HepG2 (cell line): ENCODE measurements around the gene DCDC1. TPM values are rescaled to one million over a fixed set of nuclear protein-coding genes. Genes with fewer than 3 reads are reported as not detected.
A peak's percentile ranks its signal among the peaks of the same experiment; 100 is the strongest.

Experiments used
- ATAC-seq: fragments of 200-7000 bp; cut with Tn5 transposase; 3 replicates; pipeline ENCODE4 v1.9.1; 2020; ENCODE audit warnings: mild to moderate bottlenecking, moderate library complexity
- BruUV-seq: library from RNA; stranded (reverse); fragments of 400-500 nt; replicated peaks from 2 replicates; lab custom pipeline; 2021; lab: Mats Ljungman, UMichigan
- CTCF ChIA-PET: fragments of 300-600 bp; formaldehyde crosslinking; extraction: SDS; loops from one replicate; lab custom pipeline; 2021; ENCODE audit warnings: low total read pairs, inconsistent platforms, low intra/inter-chr PET ratio; lab: Yijun Ruan, JAX
- POLR2A ChIA-PET: fragments of 350-600 bp; sonication (Branson Sonifier 250); formaldehyde crosslinking; loops from one replicate; lab custom pipeline; 2020; ENCODE audit warnings: antibody characterized with exemption, inconsistent platforms; lab: Yijun Ruan, JAX
- DNase-seq: peaks from one replicate; pipeline ENCODE4 v3.0.0-alpha.2; 2015; ENCODE audit warnings: low spot score
- FAIRE-seq: peaks from 3 replicates; lab custom pipeline; 2011; peaks lifted over from hg19 to GRCh38; lab: Jason Lieb, UNC
- H2AFZ ChIP-seq: one replicate; pipeline ENCODE4 v1.6.1; 2011; ENCODE audit warnings: low read length, inconsistent platforms
- H3K27ac ChIP-seq: fragments of 300-600 bp; 3 replicates; pipeline ENCODE4 v1.8.0; 2011; ENCODE audit warnings: mixed run types, mild to moderate bottlenecking, mixed read lengths, low read length, inconsistent platforms; ENCODE audit not compliant: insufficient read depth; ENCODE audit errors: extremely low read length
- H3K27me3 ChIP-seq, 2 experiments: fragments of 200-600 bp in 1 of 2; 2 replicates in 1 of 2; 3 replicates in 1 of 2; pipeline versions ENCODE4 v1.6.0 to v1.8.0; 2011; ENCODE audit warnings: low read length in 2 of 2, mild to moderate bottlenecking in 2 of 2, moderate library complexity in 2 of 2, inconsistent platforms in 1 of 2; ENCODE audit not compliant: insufficient read depth in 2 of 2, control insufficient read depth in 1 of 2
- H3K36me3 ChIP-seq, 2 experiments: fragments of 200-600 bp in 1 of 2; replicated peaks in 1 of 2; 2 replicates in 1 of 2; 3 replicates in 1 of 2; pipeline versions ENCODE4 v1.5.1 to v1.8.0; 2011; ENCODE audit warnings: low read length in 2 of 2, inconsistent platforms in 1 of 2; ENCODE audit not compliant: insufficient read depth in 2 of 2, control insufficient read depth in 1 of 2
- H3K4me1 ChIP-seq: 2 replicates; pipeline ENCODE4 v1.5.1; 2012; ENCODE audit warnings: low read length, inconsistent platforms; ENCODE audit not compliant: insufficient read depth
- H3K4me2 ChIP-seq: 2 replicates; pipeline ENCODE4 v1.6.0; 2011; ENCODE audit warnings: low read depth, low read length, inconsistent platforms
- H3K4me3 ChIP-seq, 3 experiments: fragments of 200-600 bp in 1 of 3; sonication (generic), shearing (Covaris generic) in 1 of 3; replicated peaks in 1 of 3; 2 replicates each; pipeline ENCODE4 v1.5.1; 2011 to 2016; ENCODE audit warnings: low read length in 3 of 3, inconsistent platforms in 2 of 3, low read depth in 2 of 3, mild to moderate bottlenecking in 2 of 3, control low read depth in 1 of 3, mixed read lengths in 1 of 3; ENCODE audit not compliant: insufficient read depth in 1 of 3
- H3K79me2 ChIP-seq: one replicate; pipeline ENCODE4 v1.6.1; 2011; ENCODE audit warnings: low read length, inconsistent platforms; ENCODE audit not compliant: insufficient read depth
- H3K9ac ChIP-seq: 2 replicates; pipeline ENCODE4 v1.6.0; 2011; ENCODE audit warnings: mild to moderate bottlenecking, low read depth, low read length, inconsistent platforms; ENCODE audit not compliant: insufficient read depth
- H3K9me3 ChIP-seq: 2 replicates; pipeline ENCODE4 v1.5.1; 2012; ENCODE audit warnings: mild to moderate bottlenecking, low read length
- H4K20me1 ChIP-seq: 2 replicates; pipeline ENCODE4 v1.6.0; 2011; ENCODE audit warnings: inconsistent platforms, mild to moderate bottlenecking, low read length, moderate library complexity; ENCODE audit not compliant: insufficient read depth
- CEBPB ChIP-seq: IDR thresholded peaks from 2 replicates; pipeline ENCODE4 v1.6.1; 2011; ENCODE audit warnings: low read depth, low read length, improper control_type of control experiment, borderline replicate concordance
- FOSL2 ChIP-seq: sonication (generic); formaldehyde crosslinking; IDR thresholded peaks from 2 replicates; pipeline ENCODE4 v1.4.0; 2020; ENCODE audit warnings: missing genetic modification reagents
- GABPA ChIP-seq, 2 experiments: IDR thresholded peaks; 2 replicates each; pipeline ENCODE4 v1.6.1; 2011 to 2016; ENCODE audit warnings: low read depth in 2 of 2, low read length in 1 of 2, missing biosample characterization in 1 of 2, missing genetic modification characterization in 1 of 2
- HNF4A ChIP-seq: sonication (generic); formaldehyde crosslinking; IDR thresholded peaks from 2 replicates; pipeline ENCODE4 v1.4.0; 2020; ENCODE audit warnings: missing genetic modification reagents
- MYC ChIP-seq: sonication (generic); formaldehyde crosslinking; IDR thresholded peaks from 2 replicates; pipeline ENCODE4 v1.9.0; 2021; ENCODE audit warnings: missing genetic modification reagents, borderline replicate concordance
- MZF1 ChIP-seq: sonication (generic); formaldehyde crosslinking; IDR thresholded peaks from 2 replicates; pipeline ENCODE4 v1.8.1; 2023; ENCODE audit warnings: mild to moderate bottlenecking, missing genetic modification reagents, borderline replicate concordance
- SMC3 ChIP-seq: IDR thresholded peaks from 2 replicates; pipeline ENCODE4 v1.6.1; 2011; ENCODE audit warnings: low read length, improper control_type of control experiment
- STAG1 ChIP-seq: sonication (generic); formaldehyde crosslinking; IDR thresholded peaks from 2 replicates; pipeline ENCODE4 v1.4.0; 2020; ENCODE audit warnings: missing genetic modification reagents
- TRAFD1 ChIP-seq: sonication (generic); formaldehyde crosslinking; IDR thresholded peaks from 2 replicates; pipeline ENCODE4 v1.5.1; 2020; ENCODE audit warnings: missing genetic modification reagents, mild to moderate bottlenecking, borderline replicate concordance
- ZNF644 ChIP-seq: IDR thresholded peaks from 2 replicates; pipeline ENCODE4 v1.6.1; 2016; ENCODE audit warnings: low read depth
- ZNF782 ChIP-seq: sonication (generic); formaldehyde crosslinking; IDR thresholded peaks from 2 replicates; pipeline ENCODE4 v1.4.0; 2020; ENCODE audit warnings: missing genetic modification reagents, mild to moderate bottlenecking, borderline replicate concordance
- WGBS: methylation state at CpG from one replicate; pipeline ENCODE4 v1.1.6; 2017; ENCODE audit warnings: low lambda C conversion rate; 5-methylcytosine and 5-hydroxymethylcytosine counted together
- in situ Hi-C: cut with HindIII; loops from 2 replicates; pipeline ENCODE4 v1.10.0; 2017; ENCODE audit warnings: low pct_unique_long_range_greater_than_20kb; ENCODE audit not compliant: extremely low pct_ligation_motif_present
- intact Hi-C: fragments of 100-400 bp; cut with micrococcal nuclease; formaldehyde crosslinking; loops from one replicate; pipeline ENCODE4 v1.10.0; 2022; ENCODE audit not compliant: unreplicated experiment
- polyA plus RNA-seq, 8 experiments: library from polyadenylated mRNA; depleted of rRNA in 3 of 8; stranded (reverse) in 7 of 8; unstranded in 1 of 8; fragments of >200 nt; fragmentation: Illumina TruSeq in 4 of 8; extraction: Trizol in 4 of 8; gene quantifications; 2 replicates each; pipeline versions ENCODE4 v1.2.1 to v1.2.3, GENCODE V29; 2011 to 2016; ENCODE audit warnings: low read depth in 4 of 8, missing spikeins in 1 of 8, mixed read lengths in 1 of 8; ENCODE audit not compliant: insufficient read depth in 1 of 8
- total RNA-seq, 5 experiments: library from RNA; depleted of rRNA; stranded (reverse); fragments of >200 nt; fragmentation: Illumina TruSeq; extraction: Trizol; gene quantifications; 2 replicates each; pipeline ENCODE4 v1.2.3, GENCODE V29; 2016; ENCODE audit warnings: low read depth in 1 of 5
- TF ChIP-seq, protein P1 (sequence below): sonication (generic); formaldehyde crosslinking; IDR thresholded peaks from 2 replicates; pipeline ENCODE4 v1.5.0; 2020; ENCODE audit warnings: missing genetic modification reagents, mild to moderate bottlenecking, borderline replicate concordance
- TF ChIP-seq, protein P2 (sequence below): sonication (generic); formaldehyde crosslinking; IDR thresholded peaks from 2 replicates; pipeline ENCODE4 v1.5.0; 2020; ENCODE audit warnings: mild to moderate bottlenecking, missing genetic modification reagents, moderate library complexity
- TF ChIP-seq, protein P3 (sequence below): sonication (generic); formaldehyde crosslinking; conservative IDR thresholded peaks from 2 replicates; pipeline ENCODE4 v1.5.0; 2020; ENCODE audit warnings: missing genetic modification reagents

DCDC1 gene
- total and polyA plus RNA-seq, 2 of the 13 experiments (the other 11 are each of a cell fraction or from before 2014, with no cell fraction given), result 0.12 to 0.27 TPM

DNA sequence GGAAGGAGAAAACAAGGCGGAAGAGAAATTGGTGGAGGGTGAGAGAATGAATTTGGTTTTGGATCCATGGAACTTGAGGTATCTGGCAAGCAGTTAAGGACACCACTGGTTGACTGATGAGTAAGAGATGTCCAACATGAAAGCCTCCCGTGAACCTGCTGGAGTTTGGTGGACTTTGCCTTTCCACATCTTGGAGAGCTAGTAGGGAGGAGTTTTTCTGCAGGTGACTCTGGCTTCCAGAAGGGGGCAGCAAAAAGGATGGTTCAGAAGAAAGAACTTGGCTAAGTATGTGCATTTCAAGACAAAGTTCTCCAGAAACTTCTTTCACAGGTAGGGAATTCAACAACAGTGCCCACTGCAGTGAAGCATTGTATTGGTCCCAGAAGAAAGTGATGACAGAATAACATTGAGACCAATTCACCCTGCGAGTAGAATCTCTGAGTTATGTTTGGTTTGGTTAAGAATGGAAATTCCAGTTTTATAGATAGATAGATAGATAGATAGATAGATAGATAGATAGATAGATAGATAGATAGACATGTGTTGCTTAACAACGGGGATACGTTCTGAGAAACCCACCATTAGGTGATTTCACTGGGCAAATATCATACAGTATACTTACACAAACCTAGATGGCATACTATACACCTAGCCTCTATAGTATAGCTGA is 28.5 kb downstream of the DCDC1 start:
- Histone ChIP-seq H3K79me2 (no peaks in the 10 kb centered on the region), H3K4me3 (no peak overlapping the region), H3K36me3 (no peaks in the 10 kb centered on the region), H4K20me1 (no peaks in the 10 kb centered on the region), H3K4me2 (no peak overlapping the region), H3K9me3 (no peaks in the 10 kb centered on the region), H3K9ac (no peak overlapping the region), H2AFZ (no peak overlapping the region), H3K27ac (no peak overlapping the region), H3K4me1 (no peaks in the 10 kb centered on the region), H3K27me3 (no peaks in the 10 kb centered on the region)
- POLR2A ChIA-PET, result no interaction called here
- peak; percentile 88 for ATAC-seq
- WGBS, result 28% methylated on average over 5 of the region's 5 CpGs
- CTCF ChIA-PET, result no interaction called here
- peak; percentile 45 for DNase-seq
- no TSS peak for BruUV-seq
- intact Hi-C loops (loop anchor here (1.0 to 10.0 kb wide), 2 partner anchors 236 to 530 kb away; no protein-coding TSS in a partner anchor), in situ Hi-C loops (no loop called here)
- FAIRE-seq, result peak; percentile 34
- no peak for TF ChIP-seq MYC (CRISPR knock-in tag)
- TF ChIP-seq, protein P1, sequence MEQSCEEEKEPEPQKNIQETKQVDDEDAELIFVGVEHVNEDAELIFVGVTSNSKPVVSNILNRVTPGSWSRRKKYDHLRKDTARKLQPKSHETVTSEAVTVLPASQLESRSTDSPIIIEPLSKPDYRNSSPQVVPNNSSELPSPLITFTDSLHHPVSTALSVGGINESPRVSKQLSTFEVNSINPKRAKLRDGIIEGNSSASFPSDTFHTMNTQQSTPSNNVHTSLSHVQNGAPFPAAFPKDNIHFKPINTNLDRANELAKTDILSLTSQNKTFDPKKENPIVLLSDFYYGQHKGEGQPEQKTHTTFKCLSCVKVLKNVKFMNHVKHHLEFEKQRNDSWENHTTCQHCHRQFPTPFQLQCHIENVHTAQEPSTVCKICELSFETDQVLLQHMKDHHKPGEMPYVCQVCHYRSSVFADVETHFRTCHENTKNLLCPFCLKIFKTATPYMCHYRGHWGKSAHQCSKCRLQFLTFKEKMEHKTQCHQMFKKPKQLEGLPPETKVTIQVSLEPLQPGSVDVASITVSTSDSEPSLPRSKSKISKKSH (CRISPR knock-in tag), result no peak
- TF ChIP-seq CEBPB, result no peak
- TF ChIP-seq GABPA (IDR thresholded peaks at IDR 0.05; ENCODE audit: low read depth, low read length), result no peak
- TF ChIP-seq GABPA (CRISPR knock-in tag; IDR thresholded peaks at IDR 0.05; ENCODE audit: low read depth), result peak; percentile 28; the same call in 1 of the 2 replicates
- peak; percentile 27; the same call in 1 of the 2 replicates for TF ChIP-seq STAG1 (CRISPR knock-in tag)
- no peak for TF ChIP-seq MZF1 (CRISPR knock-in tag)
- TF ChIP-seq SMC3, result peak; percentile 21; the same call in 1 of the 2 replicates
- TF ChIP-seq HNF4A (CRISPR knock-in tag), result peak; percentile 72
- TF ChIP-seq, protein P2, sequence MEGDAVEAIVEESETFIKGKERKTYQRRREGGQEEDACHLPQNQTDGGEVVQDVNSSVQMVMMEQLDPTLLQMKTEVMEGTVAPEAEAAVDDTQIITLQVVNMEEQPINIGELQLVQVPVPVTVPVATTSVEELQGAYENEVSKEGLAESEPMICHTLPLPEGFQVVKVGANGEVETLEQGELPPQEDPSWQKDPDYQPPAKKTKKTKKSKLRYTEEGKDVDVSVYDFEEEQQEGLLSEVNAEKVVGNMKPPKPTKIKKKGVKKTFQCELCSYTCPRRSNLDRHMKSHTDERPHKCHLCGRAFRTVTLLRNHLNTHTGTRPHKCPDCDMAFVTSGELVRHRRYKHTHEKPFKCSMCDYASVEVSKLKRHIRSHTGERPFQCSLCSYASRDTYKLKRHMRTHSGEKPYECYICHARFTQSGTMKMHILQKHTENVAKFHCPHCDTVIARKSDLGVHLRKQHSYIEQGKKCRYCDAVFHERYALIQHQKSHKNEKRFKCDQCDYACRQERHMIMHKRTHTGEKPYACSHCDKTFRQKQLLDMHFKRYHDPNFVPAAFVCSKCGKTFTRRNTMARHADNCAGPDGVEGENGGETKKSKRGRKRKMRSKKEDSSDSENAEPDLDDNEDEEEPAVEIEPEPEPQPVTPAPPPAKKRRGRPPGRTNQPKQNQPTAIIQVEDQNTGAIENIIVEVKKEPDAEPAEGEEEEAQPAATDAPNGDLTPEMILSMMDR (CRISPR knock-in tag), result peak; percentile 51
- no peak for TF ChIP-seq TRAFD1 (CRISPR knock-in tag)
- TF ChIP-seq, protein P3, sequence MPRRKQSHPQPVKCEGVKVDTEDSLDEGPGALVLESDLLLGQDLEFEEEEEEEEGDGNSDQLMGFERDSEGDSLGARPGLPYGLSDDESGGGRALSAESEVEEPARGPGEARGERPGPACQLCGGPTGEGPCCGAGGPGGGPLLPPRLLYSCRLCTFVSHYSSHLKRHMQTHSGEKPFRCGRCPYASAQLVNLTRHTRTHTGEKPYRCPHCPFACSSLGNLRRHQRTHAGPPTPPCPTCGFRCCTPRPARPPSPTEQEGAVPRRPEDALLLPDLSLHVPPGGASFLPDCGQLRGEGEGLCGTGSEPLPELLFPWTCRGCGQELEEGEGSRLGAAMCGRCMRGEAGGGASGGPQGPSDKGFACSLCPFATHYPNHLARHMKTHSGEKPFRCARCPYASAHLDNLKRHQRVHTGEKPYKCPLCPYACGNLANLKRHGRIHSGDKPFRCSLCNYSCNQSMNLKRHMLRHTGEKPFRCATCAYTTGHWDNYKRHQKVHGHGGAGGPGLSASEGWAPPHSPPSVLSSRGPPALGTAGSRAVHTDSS, result no peak
- TF ChIP-seq ZNF644 (CRISPR knock-in tag), result peak; percentile 61; the same call in 1 of the 2 replicates
- TF ChIP-seq FOSL2, result peak; percentile 25; the same call in 1 of the 2 replicates
- TF ChIP-seq ZNF782, result peak; percentile 65; the same call in 1 of the 2 replicates
